Measurements from ENCODE around the gene MRPL22. TPM values are rescaled to one million over a fixed set of nuclear protein-coding genes. Genes with fewer than 3 reads are reported as not detected.

Gene MRPL22
- total and polyA plus RNA-seq, 2 of the 13 experiments (the other 11 are each of a cell fraction or from before 2014, with no cell fraction given) = 66.8 to 84.8 TPM

- TF ChIP-seq AGO2 (optimal IDR thresholded peaks at IDR 0.05; ENCODE audit: low read depth, low read length) (no peak), YEATS2 (CRISPR knock-in tag; IDR thresholded peaks at IDR 0.05; ENCODE audit: borderline replicate concordance) (no peak; the same call in 1 of the 2 replicates), MTF1 (CRISPR knock-in tag; IDR thresholded peaks at IDR 0.05) (no peak), FOXM1 (CRISPR knock-in tag; IDR thresholded peaks at IDR 0.05) (no peak), SETDB1 (CRISPR knock-in tag; IDR thresholded peaks at IDR 0.05; ENCODE audit: borderline replicate concordance) (no peak), ZNF567 (CRISPR knock-in tag; IDR thresholded peaks at IDR 0.05; ENCODE audit: borderline replicate concordance) (no peak), HMG20B (CRISPR knock-in tag; conservative IDR thresholded peaks at IDR 0.05) (peak; percentile 78), HOXA7 (CRISPR knock-in tag; IDR thresholded peaks at IDR 0.05) (no peak), EP300 (IDR thresholded peaks at IDR 0.05; ENCODE audit: low read depth in 2 of 2, low read length in 2 of 2) (peak in 1 of 2 experiments; percentile 81; a peak in 2 of 4 replicates), EP300 (CRISPR knock-in tag; IDR thresholded peaks at IDR 0.05; ENCODE audit: borderline replicate concordance) (peak; percentile 73; the same call in 1 of the 2 replicates), SKI (IDR thresholded peaks at IDR 0.05; ENCODE audit: partially characterized antibody) (no peak), ZBTB4 (CRISPR knock-in tag; IDR thresholded peaks at IDR 0.05; ENCODE audit: borderline replicate concordance) (no peak), CENPBD1 (CRISPR knock-in tag; IDR thresholded peaks at IDR 0.05; ENCODE audit: borderline replicate concordance, low read depth) (no peak), ZNF737 (CRISPR knock-in tag; IDR thresholded peaks at IDR 0.05; ENCODE audit: borderline replicate concordance) (no peak), ZNF430 (CRISPR knock-in tag; IDR thresholded peaks at IDR 0.05) (no peak), NFYB (CRISPR knock-in tag; IDR thresholded peaks at IDR 0.05) (no peak), TFDP2 (CRISPR knock-in tag; IDR thresholded peaks at IDR 0.05) (no peak), NFE2 (CRISPR knock-in tag; IDR thresholded peaks at IDR 0.05) (no peak), CHCHD3 (CRISPR knock-in tag; IDR thresholded peaks at IDR 0.05) (no peak), DMTF1 (CRISPR knock-in tag; IDR thresholded peaks at IDR 0.05) (no peak), NR2F6 (IDR thresholded peaks at IDR 0.05) (no peak), NR2F6 (CRISPR knock-in tag; IDR thresholded peaks at IDR 0.05) (no peak), ZNF362 (CRISPR knock-in tag; IDR thresholded peaks at IDR 0.05; ENCODE audit: borderline replicate concordance) (no peak), TOPORS (CRISPR knock-in tag; IDR thresholded peaks at IDR 0.05) (no peak)
These were observed 67.8 kb downstream of the MRPL22 start (continued) for GRCh38 chr5:155008669-155009068.
